OCI-LY7 (cell line): ENCODE data around the gene JAZF1. TPM values are rescaled to one million over a fixed set of nuclear protein-coding genes. Genes with fewer than 3 reads are reported as not detected.

Experiments
- BruUV-seq: library from RNA; stranded (reverse); fragments of 400-500 nt; replicated peaks from 2 replicates; lab custom pipeline; 2021; lab: Mats Ljungman, UMichigan
- CTCF ChIA-PET: fragments of 300-600 bp; sonication (Branson Sonifier 250); formaldehyde crosslinking; loops from one replicate; lab custom pipeline; 2022; ENCODE audit warnings: antibody characterized with exemption; ENCODE audit not compliant: unreplicated experiment; lab: Charles Lee
- POLR2A ChIA-PET: fragments of 300-600 bp; sonication (Branson Sonifier 250); formaldehyde crosslinking; loops from one replicate; lab custom pipeline; 2022; ENCODE audit warnings: antibody characterized with exemption; lab: Charles Lee
- DNase-seq: peaks from one replicate; pipeline ENCODE4 v3.0.0-alpha.2; 2015; ENCODE audit warnings: low spot score
- H2AFZ ChIP-seq: fragments of 200-600 bp; sonication (generic), shearing (Covaris generic); 2 replicates; pipeline ENCODE4 v1.6.1; 2014; ENCODE audit warnings: mild to moderate bottlenecking, antibody characterized with exemption, low read length, moderate library complexity
- H3K27ac ChIP-seq: fragments of 200-600 bp; sonication (generic); 2 replicates; pipeline ENCODE4 v1.5.1; 2014; ENCODE audit warnings: mixed run types, low read depth, mild to moderate bottlenecking, moderate library complexity, low read length, inconsistent platforms; ENCODE audit not compliant: poor library complexity, severe bottlenecking
- H3K36me3 ChIP-seq: fragments of 200-600 bp; sonication (generic); 2 replicates; pipeline ENCODE4 v1.6.1; 2014; ENCODE audit warnings: mild to moderate bottlenecking, antibody characterized with exemption, low read length, moderate library complexity, mixed read lengths; ENCODE audit not compliant: insufficient read depth
- H3K4me1 ChIP-seq: fragments of 200-600 bp; sonication (generic); 2 replicates; pipeline ENCODE4 v1.5.1; 2014; ENCODE audit warnings: mild to moderate bottlenecking, low read length; ENCODE audit not compliant: insufficient read depth, poor library complexity, severe bottlenecking
- H3K4me2 ChIP-seq: fragments of 200-600 bp; sonication (generic); 2 replicates; pipeline ENCODE4 v1.6.1; 2014; ENCODE audit warnings: mild to moderate bottlenecking, low read length
- H3K4me3 ChIP-seq: fragments of 200-600 bp; sonication (generic); 2 replicates; pipeline ENCODE4 v1.5.1; 2014; ENCODE audit warnings: mild to moderate bottlenecking, low read depth, low read length; ENCODE audit not compliant: poor library complexity, severe bottlenecking
- H3K79me2 ChIP-seq: fragments of 200-600 bp; sonication (generic); 2 replicates; pipeline ENCODE4 v1.6.1; 2016; ENCODE audit warnings: low read depth, mild to moderate bottlenecking, low read length, moderate library complexity, mixed read lengths; ENCODE audit not compliant: insufficient read depth
- H3K9me2 ChIP-seq: fragments of 200-600 bp; sonication (generic); 2 replicates; pipeline ENCODE4 v1.6.1; 2016; ENCODE audit warnings: mild to moderate bottlenecking, low read length, mixed read lengths; ENCODE audit not compliant: insufficient read depth
- H3K9me3 ChIP-seq: fragments of 200-600 bp; sonication (generic); 2 replicates; pipeline ENCODE4 v1.6.1; 2014; ENCODE audit warnings: mild to moderate bottlenecking, mixed run types, low read length, mixed read lengths
- H4K20me1 ChIP-seq: fragments of 200-600 bp; sonication (generic); 2 replicates; pipeline ENCODE4 v1.6.1; 2014; ENCODE audit warnings: mild to moderate bottlenecking, antibody characterized with exemption, low read length, moderate library complexity, mixed read lengths; ENCODE audit not compliant: insufficient read depth
- EZH2phosphoT487 ChIP-seq: fragments of 200-600 bp; sonication (generic); IDR thresholded peaks from 2 replicates; pipeline ENCODE4 v1.6.1; 2018; ENCODE audit warnings: low read depth, borderline replicate concordance, mild to moderate bottlenecking, mixed run types, antibody characterized with exemption, low read length, moderate library complexity, mixed read lengths
- intact Hi-C: fragments of 100-400 bp; cut with micrococcal nuclease; formaldehyde crosslinking; loops from one replicate; pipeline ENCODE4 v1.10.0; 2022; ENCODE audit not compliant: unreplicated experiment
- total RNA-seq, 2 experiments: library from RNA; depleted of rRNA in 1 of 2; stranded (reverse); fragments of >200 nt in 1 of 2; shearing (Covaris generic) in 1 of 2; gene quantifications; 2 replicates each; pipeline ENCODE4 v1.2.3, GENCODE V29; 2014 to 2022
- TF ChIP-seq, protein P1 (sequence below): fragments of 200-600 bp; sonication (generic); conservative IDR thresholded peaks from 2 replicates; pipeline ENCODE4 v1.5.1; 2014; ENCODE audit warnings: mild to moderate bottlenecking, antibody characterized with exemption, low read length, moderate library complexity, mixed read lengths

Gene JAZF1
- total RNA-seq, 2 experiments from 2014 or later = 6.3 to 25.0 TPM

DNA sequence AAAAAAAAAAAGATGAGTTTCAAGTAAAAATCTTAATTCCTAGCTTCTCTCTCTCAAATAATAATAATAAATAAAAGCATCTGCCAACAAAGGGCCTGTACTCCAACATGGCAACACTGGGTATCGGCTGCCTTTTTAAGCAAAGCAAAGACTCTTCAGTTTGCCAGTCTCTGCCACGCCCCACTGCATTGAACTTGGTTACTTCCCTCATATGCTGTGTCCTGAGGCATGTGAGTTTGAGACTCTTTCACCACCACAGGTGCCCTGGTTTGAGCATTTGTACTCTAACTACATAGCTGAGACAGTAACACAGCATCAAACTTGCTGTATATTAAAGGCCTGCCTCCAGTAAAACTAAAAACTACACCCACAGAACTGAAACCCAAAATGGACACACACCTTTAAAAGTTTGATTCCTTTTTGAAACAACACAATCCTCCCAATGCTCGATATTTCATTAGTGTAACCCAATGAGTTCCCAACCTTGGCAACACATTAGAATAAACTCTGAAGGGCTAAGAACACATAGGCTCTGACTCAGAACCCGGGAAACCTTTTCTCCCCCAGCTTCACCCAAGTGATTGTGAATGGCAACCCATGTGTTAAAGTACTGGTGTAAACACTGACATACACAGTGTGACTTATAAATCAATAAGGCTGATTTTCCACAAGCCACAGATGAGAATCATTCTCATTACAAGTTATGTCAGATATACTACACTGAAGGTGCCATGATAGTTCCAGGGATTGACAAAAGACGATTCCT, 12.0 kb downstream of the JAZF1 start:
- DNase-seq = peak; percentile 73
- peak overlapping the region; percentile 14 for H3K4me3 ChIP-seq
- no peaks in the 10 kb centered on the region for H4K20me1 ChIP-seq
- TF ChIP-seq EZH2phosphoT487 = no peak
- TF ChIP-seq, protein P1, sequence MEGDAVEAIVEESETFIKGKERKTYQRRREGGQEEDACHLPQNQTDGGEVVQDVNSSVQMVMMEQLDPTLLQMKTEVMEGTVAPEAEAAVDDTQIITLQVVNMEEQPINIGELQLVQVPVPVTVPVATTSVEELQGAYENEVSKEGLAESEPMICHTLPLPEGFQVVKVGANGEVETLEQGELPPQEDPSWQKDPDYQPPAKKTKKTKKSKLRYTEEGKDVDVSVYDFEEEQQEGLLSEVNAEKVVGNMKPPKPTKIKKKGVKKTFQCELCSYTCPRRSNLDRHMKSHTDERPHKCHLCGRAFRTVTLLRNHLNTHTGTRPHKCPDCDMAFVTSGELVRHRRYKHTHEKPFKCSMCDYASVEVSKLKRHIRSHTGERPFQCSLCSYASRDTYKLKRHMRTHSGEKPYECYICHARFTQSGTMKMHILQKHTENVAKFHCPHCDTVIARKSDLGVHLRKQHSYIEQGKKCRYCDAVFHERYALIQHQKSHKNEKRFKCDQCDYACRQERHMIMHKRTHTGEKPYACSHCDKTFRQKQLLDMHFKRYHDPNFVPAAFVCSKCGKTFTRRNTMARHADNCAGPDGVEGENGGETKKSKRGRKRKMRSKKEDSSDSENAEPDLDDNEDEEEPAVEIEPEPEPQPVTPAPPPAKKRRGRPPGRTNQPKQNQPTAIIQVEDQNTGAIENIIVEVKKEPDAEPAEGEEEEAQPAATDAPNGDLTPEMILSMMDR = no peak
- BruUV-seq = no TSS peak
- H3K27ac ChIP-seq = peak overlapping the region; percentile 76
- no peaks in the 10 kb centered on the region for H3K9me3 ChIP-seq
- no peaks in the 10 kb centered on the region for H3K9me2 ChIP-seq
- H3K79me2 ChIP-seq = peaks cover 79% of the 10 kb centered on the region
- H2AFZ ChIP-seq = peak overlapping the region; percentile 1; the same call in 1 of the 2 replicates
- intact Hi-C loops = loop anchor here (1.0 kb wide), 1 partner anchor 16 kb away; no protein-coding TSS in a partner anchor
- CTCF ChIA-PET = interaction anchor here (1.1 to 1.2 kb wide), 2 partner anchors 11 to 15 kb away, joined by 3 read pairs; no protein-coding TSS in a partner anchor
- 0 out of 2 replicates have a peak, but pooled peaks cover 6% of the 10 kb centered on the region for H3K36me3 ChIP-seq
- H3K4me2 ChIP-seq = peak overlapping the region; percentile 77
- peaks cover 86% of the 10 kb centered on the region for H3K4me1 ChIP-seq
- POLR2A ChIA-PET = interaction anchor here (0.6 to 6.0 kb wide), 12 partner anchors 8 to 70 kb away, joined by 3 to 60 read pairs (median 4); partner anchors contain the start of gene JAZF1

DNA sequence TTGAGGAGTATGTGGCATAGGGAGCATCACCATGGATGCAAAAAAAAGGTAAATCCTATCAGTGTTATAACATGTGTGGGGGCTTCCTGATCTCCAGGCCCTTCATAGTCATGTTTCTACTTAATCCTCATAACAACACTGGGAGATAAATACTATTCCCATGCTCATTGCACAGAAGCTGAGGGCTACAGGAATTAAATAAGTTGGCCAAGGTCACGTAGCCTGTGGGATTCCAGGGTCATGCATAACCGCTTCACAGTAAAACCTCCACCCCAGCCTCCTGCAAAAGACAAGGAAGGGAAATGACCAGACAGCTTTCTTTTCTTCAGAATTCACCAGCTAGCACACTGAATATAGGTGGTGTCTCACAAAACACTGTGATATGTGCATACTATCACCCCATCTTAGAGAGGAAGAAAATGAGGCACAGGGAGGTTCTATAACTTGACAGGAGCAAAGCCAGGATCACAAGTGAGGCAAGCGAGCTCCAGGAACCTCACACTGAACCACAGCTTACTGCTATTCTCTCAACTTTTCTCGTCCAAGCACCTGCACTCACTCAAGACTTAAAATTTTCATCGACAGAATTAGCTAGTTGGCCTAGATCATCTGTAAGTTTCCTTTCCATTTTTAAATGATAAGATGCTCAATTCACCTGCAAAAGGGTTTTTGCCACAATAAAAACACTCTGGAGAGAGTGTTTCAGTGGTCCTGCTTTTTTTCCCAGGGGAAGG, 13.4 kb downstream of the JAZF1 start:
- H3K9me3 ChIP-seq = no peaks in the 10 kb centered on the region
- H3K79me2 ChIP-seq = peaks cover 86% of the 10 kb centered on the region
- H3K36me3 ChIP-seq = 0 out of 2 replicates have a peak, but pooled peaks cover 6% of the 10 kb centered on the region
- H3K9me2 ChIP-seq = no peaks in the 10 kb centered on the region
- H3K4me1 ChIP-seq = peaks cover 99% of the 10 kb centered on the region
- intact Hi-C loops = loop anchor here (2.0 kb wide), 1 partner anchor 16 kb away; no protein-coding TSS in a partner anchor
- TF ChIP-seq, protein P1 = no peak
- TF ChIP-seq EZH2phosphoT487 = no peak
- CTCF ChIA-PET = interaction anchor here (1.1 to 1.2 kb wide), 3 partner anchors 10 to 16 kb away, joined by 3 to 4 read pairs (median 3); no protein-coding TSS in a partner anchor
- peak overlapping the region; percentile 49 for H3K4me3 ChIP-seq
- no TSS peak for BruUV-seq
- peak overlapping the region; percentile 76 for H3K27ac ChIP-seq
- peak; percentile 61 for DNase-seq
- POLR2A ChIA-PET = interaction anchor here (0.7 to 6.0 kb wide), 8 partner anchors 9 to 30 kb away, joined by 3 to 60 read pairs (median 7); partner anchors contain the start of gene JAZF1
- no peak overlapping the region for H2AFZ ChIP-seq
- peak overlapping the region; percentile 77 for H3K4me2 ChIP-seq
- H4K20me1 ChIP-seq = no peaks in the 10 kb centered on the region
